T47D (cell line): ENCODE measurements around the gene SCFD2.
"Not testable (repeated sequence)": the region's sequence is repeated elsewhere in the genome, so short reads cannot be mapped to it uniquely, and the experiment has no call there.

Experiments used
- DNase-seq, 2 experiments: peaks; one replicate each; pipeline versions ENCODE4 v3.0.0 to v3.0.0-alpha.2; 2011 to 2012; ENCODE audit warnings: low read depth in 1 of 2, low spot score in 1 of 2
- JUND ChIP-seq: IDR thresholded peaks from 2 replicates; pipeline ENCODE4 v1.6.1; 2012; ENCODE audit warnings: low read depth
- in situ Hi-C: cut with HindIII; loops from 2 replicates; pipeline ENCODE4 v1.10.0; 2016; ENCODE audit warnings: low sequenced_read_pairs, low pct_unique_long_range_greater_than_20kb

The SCFD2 gene

DNA sequence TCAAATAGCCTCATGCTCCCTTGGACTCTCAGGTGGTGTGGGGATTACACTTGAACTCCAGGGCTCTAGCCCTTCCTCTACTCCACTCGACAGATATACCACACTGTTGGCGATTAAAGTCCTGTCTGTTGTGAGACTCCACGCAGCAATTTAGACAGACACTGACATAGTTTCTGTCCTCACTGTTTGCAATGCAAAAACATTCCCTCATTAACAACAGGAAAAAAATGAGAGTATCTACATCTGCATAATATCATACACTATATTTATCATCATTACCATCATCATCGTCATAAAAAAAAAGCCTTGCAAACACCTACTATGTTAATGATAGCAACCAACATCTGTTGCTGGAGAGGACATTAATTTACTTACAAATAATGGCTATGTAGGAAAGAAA lies 371.3 kb downstream of the SCFD2 start:
- in situ Hi-C loops = no loop called here

DNA sequence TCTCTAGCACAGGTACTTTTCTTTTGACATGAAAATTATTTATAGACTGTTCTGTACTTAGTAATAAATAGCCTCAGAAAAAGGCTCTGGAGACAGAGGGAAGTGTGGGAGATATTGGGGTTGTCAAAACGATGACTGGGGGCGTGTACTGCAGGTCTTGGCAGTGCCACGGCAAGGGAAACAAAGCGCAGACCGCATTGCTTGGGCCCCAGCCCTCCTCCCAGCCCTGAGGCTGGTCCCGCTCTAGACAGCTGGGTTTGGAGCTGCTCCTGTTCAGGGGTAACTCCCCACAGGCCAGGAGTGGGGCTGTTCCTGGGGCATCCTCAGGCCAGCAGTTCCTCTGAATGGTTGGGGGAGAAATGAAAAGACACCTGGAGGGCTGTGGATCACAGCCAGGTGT lies 372.1 kb downstream of the SCFD2 start:
- in situ Hi-C loops = no loop called here
- TF ChIP-seq JUND = no peak
- DNase-seq = no peak

More for the DNA sequence above, 371.3 kb downstream of the SCFD2 start:
- TF ChIP-seq JUND = no peak
- DNase-seq = no peak

DNA sequence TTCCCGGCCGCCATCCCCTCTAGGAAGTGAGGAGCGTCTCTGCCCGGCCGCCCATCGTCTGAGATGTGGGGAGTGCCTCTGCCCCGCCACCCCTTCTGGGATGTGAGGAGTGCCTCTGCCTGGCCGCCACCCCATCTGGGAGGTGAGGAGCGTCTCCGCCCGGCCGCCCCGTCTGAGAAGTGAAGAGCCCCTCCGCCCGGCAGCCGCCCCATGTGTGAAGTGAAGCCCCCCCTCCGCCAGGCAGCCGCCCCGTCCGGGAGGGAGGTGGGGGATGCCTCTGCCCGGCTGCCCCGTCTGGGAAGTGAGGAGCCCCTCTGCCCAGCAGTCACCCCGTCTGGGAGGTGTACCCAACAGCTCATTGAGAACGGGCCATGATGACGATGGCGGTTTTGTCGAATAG lies 373.3 kb downstream of the SCFD2 start:
- in situ Hi-C loops, DNase-seq: not testable (repeated sequence)

DNA sequence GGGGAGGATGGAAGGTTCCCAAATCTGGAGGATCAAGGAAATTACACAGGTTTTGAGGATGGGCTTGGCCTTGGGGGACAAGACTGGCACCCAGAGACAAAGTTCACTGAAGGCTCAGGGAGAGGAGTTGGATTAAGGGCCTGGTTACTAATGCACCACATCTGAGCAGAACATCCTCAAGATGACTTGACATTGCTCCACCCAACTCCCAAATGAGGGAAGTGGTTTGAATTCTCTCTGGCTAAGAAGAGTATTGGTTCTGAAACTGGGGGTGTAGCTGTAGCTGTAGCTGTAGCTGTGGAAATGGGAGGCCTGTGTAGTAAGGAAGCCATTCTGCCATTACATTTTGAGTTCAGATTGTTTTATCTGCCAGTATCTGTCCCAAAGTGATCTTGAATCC lies 374.4 kb downstream of the SCFD2 start:
- no peak for DNase-seq
- TF ChIP-seq JUND = no peak
- in situ Hi-C loops = no loop called here

DNA sequence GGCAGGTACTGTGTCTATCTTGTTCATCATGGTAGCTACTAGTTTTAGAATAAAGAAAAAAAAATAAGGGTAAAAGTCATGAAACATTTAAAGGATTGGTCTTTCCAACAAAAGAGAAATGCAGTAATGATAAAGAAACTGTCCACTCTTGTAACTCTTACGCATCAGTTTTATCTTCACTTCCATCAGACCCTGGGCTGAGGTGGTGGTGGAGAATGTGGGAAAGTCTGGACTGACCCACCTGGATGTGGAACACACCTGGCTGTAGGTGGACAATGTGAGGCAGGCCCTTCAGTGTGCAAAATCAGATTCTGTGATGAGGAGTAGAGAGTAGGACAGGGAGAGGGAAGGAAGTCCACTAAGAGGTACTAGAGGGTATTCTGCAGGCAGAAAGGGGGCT lies 375.2 kb downstream of the SCFD2 start:
- no peak for DNase-seq
- in situ Hi-C loops = no loop called here
- TF ChIP-seq JUND = no peak

DNA sequence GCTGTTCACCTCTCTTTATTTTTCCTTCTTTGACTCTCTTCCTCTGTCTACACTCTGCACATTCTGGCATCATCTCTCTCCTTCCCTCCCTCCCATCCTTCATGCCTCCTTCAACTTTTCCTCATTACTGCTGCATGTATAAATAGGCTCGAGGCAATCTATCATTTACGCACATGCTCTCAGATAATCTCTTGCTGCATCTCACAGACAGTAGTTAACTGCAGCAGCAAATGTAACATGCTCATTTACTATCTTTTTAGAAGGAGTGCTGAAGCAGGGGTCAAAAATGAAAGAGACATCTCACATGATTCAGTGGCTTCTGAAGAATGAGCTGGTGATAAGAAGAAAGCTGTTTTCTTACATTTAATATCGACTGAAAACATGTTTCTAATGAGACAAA lies 376.0 kb downstream of the SCFD2 start:
- in situ Hi-C loops = no loop called here
- DNase-seq = no peak
- TF ChIP-seq JUND = no peak

DNA sequence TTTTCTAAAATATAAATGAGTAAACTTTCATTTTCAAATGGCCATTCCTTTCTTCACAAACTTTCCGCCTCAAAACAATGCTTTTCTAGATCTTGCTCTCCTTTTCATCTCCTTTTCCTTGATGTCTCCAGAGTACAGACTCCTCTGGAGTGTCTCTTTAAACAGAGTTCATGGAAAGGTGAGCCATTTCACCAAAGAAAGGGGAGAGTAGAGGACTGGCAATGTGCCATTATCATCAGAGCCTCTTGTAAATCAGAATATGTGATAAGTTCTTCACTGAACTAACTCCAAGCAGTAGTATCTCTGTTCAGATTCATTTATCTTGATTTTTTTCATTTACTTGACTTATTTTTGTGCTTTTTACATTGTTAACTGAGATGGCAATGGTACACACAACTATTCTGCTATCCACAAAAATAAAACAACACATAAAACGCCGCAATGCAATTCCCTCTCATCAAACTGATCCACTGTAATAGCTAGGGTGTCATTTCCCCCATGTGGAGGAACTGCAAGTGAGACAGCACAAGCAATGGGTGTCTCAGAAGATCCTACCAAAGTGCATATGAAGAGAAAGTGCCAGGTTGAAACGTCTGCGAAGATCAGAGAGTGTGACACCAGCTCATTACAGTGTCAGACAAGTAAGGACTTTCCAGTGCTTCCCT lies 378.3 kb downstream of the SCFD2 start:
- no peak for DNase-seq
- in situ Hi-C loops = no loop called here
- no peak for TF ChIP-seq JUND

DNA sequence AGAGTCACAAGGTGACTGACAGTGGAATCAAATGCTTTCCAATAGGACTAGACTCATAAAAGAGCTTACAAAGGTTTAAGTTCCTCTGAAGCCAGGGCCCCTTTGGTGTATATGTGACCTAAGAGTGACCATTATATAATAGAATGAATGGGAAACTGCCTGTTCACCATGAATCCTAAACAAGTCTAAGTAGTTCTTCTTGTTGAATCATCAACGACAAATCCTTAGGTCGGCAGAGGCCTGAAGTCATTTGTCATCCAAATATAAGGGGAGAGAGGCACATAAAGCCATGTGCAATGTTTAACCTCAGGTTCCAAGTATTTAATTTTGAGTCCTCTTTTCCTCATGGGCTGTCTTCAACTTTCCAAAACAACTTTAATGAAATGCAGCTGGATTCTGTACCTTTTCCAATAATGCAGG lies 381.4 kb downstream of the SCFD2 start:
- TF ChIP-seq JUND = no peak
- DNase-seq = no peak
- in situ Hi-C loops = no loop called here

DNA sequence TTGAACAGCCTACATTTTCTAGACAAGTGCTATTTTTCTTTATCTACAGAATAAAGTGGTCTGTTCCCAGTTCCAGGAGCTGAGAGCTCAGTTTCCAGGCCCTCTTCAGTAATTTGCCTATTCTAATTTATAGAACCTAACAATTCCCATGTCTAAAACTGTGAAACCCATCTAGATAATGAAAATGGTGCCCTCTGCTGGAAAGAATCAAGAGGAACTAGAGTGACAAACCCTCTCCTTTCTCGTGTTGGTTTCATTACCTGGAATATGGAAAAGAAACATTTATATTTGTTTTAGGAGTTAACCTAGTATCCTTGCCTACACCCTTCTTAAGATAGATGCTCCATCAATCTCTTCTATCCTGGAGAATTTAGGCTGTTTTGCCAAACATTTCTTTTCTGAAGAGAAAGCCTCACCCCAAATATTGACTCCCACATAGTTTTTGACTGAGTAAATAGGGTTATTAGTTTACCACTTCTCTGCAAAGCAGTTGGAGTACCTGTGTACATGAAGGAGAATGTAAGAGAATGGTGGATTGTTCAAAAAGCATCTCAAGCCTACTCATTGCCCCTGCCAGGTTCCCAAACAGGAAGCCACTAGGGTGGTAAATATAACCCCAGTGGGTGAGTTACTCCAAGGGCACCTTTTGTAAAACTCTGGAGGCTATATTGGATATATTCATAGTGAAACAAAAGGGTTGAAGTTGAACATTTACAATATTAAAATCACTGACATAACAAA lies 382.1 kb downstream of the SCFD2 start:
- DNase-seq = peak; percentile 50 to 71
- in situ Hi-C loops = no loop called here
- no peak for TF ChIP-seq JUND

DNA sequence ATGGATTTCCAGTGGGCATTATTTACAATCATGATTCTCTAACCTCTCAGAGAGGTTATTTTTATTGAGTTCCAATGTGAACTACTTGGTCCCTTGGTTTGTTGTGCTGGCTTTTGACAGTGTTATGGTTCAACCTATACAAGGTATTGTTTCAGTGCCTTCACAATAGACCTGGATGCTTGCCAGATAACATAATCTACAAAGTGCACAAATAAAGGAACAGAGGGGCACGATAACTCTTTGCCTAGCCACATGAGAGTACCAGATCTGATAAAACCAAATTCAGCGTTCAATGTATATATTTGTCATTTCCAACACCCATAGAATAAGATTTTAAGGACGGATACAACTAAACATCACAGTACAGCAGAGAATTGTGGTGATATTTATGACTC lies 382.9 kb downstream of the SCFD2 start:
- in situ Hi-C loops = no loop called here
- no peak for TF ChIP-seq JUND
- DNase-seq = no peak

DNA sequence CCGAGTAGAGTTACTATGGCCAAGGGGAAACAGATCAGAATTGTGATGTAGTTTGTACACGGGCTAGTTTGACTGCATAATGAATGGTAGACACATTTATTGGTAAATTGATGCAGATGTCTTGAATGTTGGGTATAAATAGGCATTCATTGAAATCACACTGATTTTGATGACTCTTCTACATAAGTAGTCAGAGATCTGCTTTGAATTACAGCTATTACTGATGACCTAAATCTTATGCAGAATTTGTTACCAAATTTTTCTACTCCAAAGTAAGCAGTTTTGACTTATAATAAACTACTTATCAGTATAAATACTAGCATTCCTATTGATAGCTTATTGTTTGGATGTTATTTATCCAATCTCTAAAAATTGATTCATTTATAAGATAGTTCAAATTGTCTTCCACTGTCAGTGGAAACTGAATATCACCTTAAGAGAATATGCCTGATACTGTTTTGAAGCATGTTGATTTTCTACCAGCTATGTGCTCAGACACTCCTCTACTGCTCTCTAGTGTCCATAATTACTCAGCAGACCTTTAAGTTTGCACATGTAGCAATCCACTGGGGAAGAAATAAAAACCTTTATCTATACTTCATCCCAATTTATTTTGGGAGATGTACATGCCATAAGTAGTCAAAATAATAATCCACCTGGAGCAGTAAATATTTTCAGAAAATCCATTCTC lies 383.5 kb downstream of the SCFD2 start:
- DNase-seq = peak; percentile 14 to 65
- no peak for TF ChIP-seq JUND
- in situ Hi-C loops = no loop called here

DNA sequence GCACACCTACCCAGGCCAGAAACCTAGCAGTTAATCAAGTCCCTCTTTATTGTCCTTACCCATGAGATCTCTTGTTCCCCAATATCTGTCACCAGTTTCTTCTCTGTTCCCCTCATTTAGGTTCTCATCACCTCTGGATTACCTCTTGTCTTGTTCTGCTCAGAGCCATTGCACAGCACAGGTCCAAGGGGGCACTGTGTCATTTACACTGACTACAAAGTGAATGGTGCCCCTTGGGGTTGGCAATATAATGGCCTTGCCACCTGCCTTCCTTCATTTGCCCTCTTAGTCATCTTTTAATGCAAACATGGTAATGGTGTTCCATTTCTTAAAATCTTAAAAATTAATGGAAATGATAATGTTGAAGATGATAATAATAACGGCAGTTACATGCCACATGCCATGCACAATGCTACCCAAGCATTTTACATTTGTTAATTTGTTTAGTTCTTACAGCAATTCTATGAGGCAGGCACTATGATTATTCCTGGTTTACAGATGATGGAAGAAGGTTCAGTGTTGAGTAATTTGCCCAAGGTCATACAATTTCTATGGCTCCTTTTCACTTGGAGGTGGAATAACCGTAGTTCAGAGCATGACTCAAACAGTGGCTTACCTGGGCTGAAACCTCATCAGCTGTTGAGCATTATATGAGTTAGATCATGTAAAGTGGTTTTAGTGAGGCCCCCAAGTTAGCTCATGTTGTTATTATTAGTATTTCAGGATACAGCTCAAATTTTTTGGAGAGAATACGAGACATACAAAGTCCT lies 385.9 kb downstream of the SCFD2 start:
- TF ChIP-seq JUND = no peak
- in situ Hi-C loops = no loop called here
- DNase-seq = no peak
